ENCODE results near the gene MYRIP.

DNA sequence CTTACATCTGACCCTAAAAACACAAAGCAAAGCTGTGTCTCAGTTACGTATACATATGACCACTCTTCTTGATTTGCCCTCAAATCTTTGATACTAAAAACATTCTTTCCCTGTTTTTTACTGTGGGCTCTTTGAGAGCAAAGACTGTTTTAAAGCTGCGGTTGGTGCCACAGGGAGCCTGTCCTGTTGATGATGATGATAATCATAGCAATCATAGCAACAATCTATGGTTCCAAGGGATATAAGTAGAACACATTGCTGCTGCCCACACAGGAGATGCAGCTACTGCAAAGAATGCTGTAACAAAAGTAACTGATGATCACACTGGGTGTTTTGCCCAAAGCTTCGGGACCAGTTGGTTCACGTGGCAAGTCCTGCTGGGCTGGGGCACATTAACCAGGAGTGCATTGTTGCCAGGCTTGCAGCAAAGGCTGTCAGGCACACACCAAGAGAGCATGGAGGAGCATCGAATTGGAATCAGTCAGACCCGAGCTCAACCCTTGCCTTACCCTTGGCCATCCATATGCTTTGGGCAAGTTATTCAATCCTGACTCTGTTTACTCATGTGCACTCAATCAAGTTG, 368.7 kb downstream of the MYRIP start:
- TF ChIP-seq POLR2A (IDR thresholded peaks at IDR 0.05; ENCODE audit: extremely low read depth, insufficient read length) (no peak), MYC (IDR thresholded peaks at IDR 0.05; ENCODE audit: low read depth, low read length) (no peak)
